HEK293 (cell line): ENCODE results near the gene RHBDF1.

Experiments
- CTCF ChIA-PET: fragments of 350-600 bp; formaldehyde crosslinking; extraction: SDS; loops from one replicate; lab custom pipeline; 2021; ENCODE audit warnings: antibody characterized with exemption; lab: Yijun Ruan, JAX
- POLR2A ChIA-PET: fragments of 300-600 bp; formaldehyde crosslinking; extraction: SDS; loops from one replicate; lab custom pipeline; 2020; ENCODE audit warnings: antibody characterized with exemption, inconsistent platforms; lab: Yijun Ruan, JAX
- H3K27ac ChIP-seq: fragments of 200-500 bp; sonication (Bioruptor generic); 2 replicates; pipeline ENCODE4 v1.5.1; 2014; ENCODE audit warnings: low read depth, low read length, control low read depth, inconsistent platforms; ENCODE audit errors: extremely low read depth
- H3K36me3 ChIP-seq, 2 experiments: fragments of 200-500 bp in 1 of 2; sonication (Bioruptor generic) in 1 of 2; 1 replicate in 1 of 2; 2 replicates in 1 of 2; pipeline ENCODE4 v1.5.1; 2014 to 2017; ENCODE audit warnings: inconsistent platforms in 2 of 2, low read length in 2 of 2; ENCODE audit not compliant: control insufficient read depth in 2 of 2, insufficient read depth in 1 of 2
- H3K4me1 ChIP-seq: fragments of 200-500 bp; sonication (Bioruptor generic); 2 replicates; pipeline ENCODE4 v1.5.1; 2014; ENCODE audit warnings: mild to moderate bottlenecking, low read length, inconsistent platforms; ENCODE audit not compliant: control insufficient read depth, insufficient read depth
- H3K4me3 ChIP-seq: 2 replicates; pipeline ENCODE4 v1.5.1; 2011; ENCODE audit warnings: low read depth, mild to moderate bottlenecking, control low read depth, low read length, moderate library complexity
- H3K9me3 ChIP-seq: fragments of 200-500 bp; sonication (Bioruptor generic); 2 replicates; pipeline ENCODE4 v1.5.1; 2014; ENCODE audit warnings: low read depth, low read length, inconsistent platforms; ENCODE audit not compliant: control insufficient read depth, insufficient read depth
- GFI1B ChIP-seq: fragments of 450-650 bp; formaldehyde crosslinking; IDR thresholded peaks from 2 replicates; pipeline ENCODE4 v1.5.1; 2016; ENCODE audit warnings: missing biosample characterization, missing genetic modification characterization
- OSR2 ChIP-seq: fragments of 450-650 bp; formaldehyde crosslinking; IDR thresholded peaks from 2 replicates; pipeline ENCODE4 v1.5.1; 2016; ENCODE audit warnings: missing biosample characterization, missing genetic modification characterization
- YY1 ChIP-seq: fragments of 450-650 bp; formaldehyde crosslinking; IDR thresholded peaks from 2 replicates; pipeline ENCODE4 v1.5.1; 2018; ENCODE audit warnings: missing biosample characterization, missing genetic modification characterization
- ZBTB8A ChIP-seq: fragments of 450-650 bp; formaldehyde crosslinking; IDR thresholded peaks from 2 replicates; pipeline ENCODE4 v1.5.1; 2016; ENCODE audit warnings: missing biosample characterization, missing genetic modification characterization
- ZNF311 ChIP-seq: fragments of 450-650 bp; formaldehyde crosslinking; IDR thresholded peaks from 2 replicates; pipeline ENCODE4 v1.5.1; 2017; ENCODE audit warnings: missing biosample characterization, missing genetic modification characterization, borderline replicate concordance
- ZNF350 ChIP-seq: fragments of 450-650 bp; formaldehyde crosslinking; IDR thresholded peaks from 2 replicates; pipeline ENCODE4 v1.5.0; 2017; ENCODE audit warnings: missing biosample characterization, mild to moderate bottlenecking, missing genetic modification characterization
- ZNF600 ChIP-seq: fragments of 450-650 bp; formaldehyde crosslinking; IDR thresholded peaks from 2 replicates; pipeline ENCODE4 v1.5.1; 2016; ENCODE audit warnings: missing biosample characterization, missing genetic modification characterization
- ZSCAN23 ChIP-seq: fragments of 450-650 bp; formaldehyde crosslinking; IDR thresholded peaks from 2 replicates; pipeline ENCODE4 v1.5.1; 2016; ENCODE audit warnings: missing biosample characterization, missing genetic modification characterization
- TF ChIP-seq, protein P1 (sequence below): fragments of 450-650 bp; formaldehyde crosslinking; optimal IDR thresholded peaks from 2 replicates; pipeline ENCODE3; 2016; ENCODE audit warnings: missing biosample characterization, mild to moderate bottlenecking, missing genetic modification characterization
- TF ChIP-seq, protein P2 (sequence below): fragments of 450-650 bp; formaldehyde crosslinking; IDR thresholded peaks from 2 replicates; pipeline ENCODE4 v1.5.1; 2016; ENCODE audit warnings: missing biosample characterization, missing genetic modification characterization
- TF ChIP-seq, protein P3 (sequence below): fragments of 450-650 bp; formaldehyde crosslinking; IDR thresholded peaks from 2 replicates; pipeline ENCODE4 v1.5.1; 2017; ENCODE audit warnings: missing biosample characterization, missing genetic modification characterization
- TF ChIP-seq, protein P4 (sequence below): fragments of 450-650 bp; formaldehyde crosslinking; IDR thresholded peaks from 2 replicates; pipeline ENCODE4 v1.5.1; 2016; ENCODE audit warnings: missing biosample characterization, missing genetic modification characterization
- TF ChIP-seq, protein P5 (sequence below): fragments of 450-650 bp; formaldehyde crosslinking; IDR thresholded peaks from 2 replicates; pipeline ENCODE4 v1.5.1; 2016; ENCODE audit warnings: missing biosample characterization, missing genetic modification characterization

Gene RHBDF1

DNA sequence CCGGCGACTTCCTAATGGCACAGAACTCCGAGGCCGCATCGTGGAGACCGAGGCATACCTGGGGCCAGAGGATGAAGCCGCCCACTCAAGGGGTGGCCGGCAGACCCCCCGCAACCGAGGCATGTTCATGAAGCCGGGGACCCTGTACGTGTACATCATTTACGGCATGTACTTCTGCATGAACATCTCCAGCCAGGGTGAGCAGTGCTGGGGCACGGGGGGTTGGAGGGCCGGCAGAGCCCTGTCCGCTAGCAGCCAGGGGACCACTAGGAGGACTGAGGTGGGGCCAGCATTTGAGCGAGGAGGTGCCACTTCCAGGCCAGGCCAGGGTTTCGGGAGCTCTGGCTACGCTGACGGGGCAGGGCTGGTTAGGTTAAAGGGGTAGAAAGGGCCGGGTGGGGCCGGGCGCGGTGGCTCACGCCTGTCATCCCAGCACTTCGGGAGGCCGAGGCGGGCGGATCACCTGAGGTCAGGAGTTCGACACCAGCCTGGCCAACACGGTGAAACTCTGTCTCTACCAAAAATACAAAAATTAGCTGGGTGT is 10.7 kb upstream of the RHBDF1 start (continued):
- TF ChIP-seq, protein P1, sequence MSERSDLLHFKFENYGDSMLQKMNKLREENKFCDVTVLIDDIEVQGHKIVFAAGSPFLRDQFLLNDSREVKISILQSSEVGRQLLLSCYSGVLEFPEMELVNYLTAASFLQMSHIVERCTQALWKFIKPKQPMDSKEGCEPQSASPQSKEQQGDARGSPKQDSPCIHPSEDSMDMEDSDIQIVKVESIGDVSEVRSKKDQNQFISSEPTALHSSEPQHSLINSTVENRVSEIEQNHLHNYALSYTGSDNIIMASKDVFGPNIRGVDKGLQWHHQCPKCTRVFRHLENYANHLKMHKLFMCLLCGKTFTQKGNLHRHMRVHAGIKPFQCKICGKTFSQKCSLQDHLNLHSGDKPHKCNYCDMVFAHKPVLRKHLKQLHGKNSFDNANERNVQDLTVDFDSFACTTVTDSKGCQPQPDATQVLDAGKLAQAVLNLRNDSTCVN (tag by site-specific recombination) = no peak
- TF ChIP-seq ZNF311 (no peak), ZBTB8A (no peak), GFI1B (tag by site-specific recombination) (no peak), ZSCAN23 (tag by site-specific recombination) (no peak)
- TF ChIP-seq, protein P2, sequence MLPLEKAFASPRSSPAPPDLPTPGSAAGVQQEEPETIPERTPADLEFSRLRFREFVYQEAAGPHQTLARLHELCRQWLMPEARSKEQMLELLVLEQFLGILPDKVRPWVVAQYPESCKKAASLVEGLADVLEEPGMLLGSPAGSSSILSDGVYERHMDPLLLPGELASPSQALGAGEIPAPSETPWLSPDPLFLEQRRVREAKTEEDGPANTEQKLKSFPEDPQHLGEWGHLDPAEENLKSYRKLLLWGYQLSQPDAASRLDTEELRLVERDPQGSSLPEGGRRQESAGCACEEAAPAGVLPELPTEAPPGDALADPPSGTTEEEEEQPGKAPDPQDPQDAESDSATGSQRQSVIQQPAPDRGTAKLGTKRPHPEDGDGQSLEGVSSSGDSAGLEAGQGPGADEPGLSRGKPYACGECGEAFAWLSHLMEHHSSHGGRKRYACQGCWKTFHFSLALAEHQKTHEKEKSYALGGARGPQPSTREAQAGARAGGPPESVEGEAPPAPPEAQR (tag by site-specific recombination) = no peak
- TF ChIP-seq, protein P3, sequence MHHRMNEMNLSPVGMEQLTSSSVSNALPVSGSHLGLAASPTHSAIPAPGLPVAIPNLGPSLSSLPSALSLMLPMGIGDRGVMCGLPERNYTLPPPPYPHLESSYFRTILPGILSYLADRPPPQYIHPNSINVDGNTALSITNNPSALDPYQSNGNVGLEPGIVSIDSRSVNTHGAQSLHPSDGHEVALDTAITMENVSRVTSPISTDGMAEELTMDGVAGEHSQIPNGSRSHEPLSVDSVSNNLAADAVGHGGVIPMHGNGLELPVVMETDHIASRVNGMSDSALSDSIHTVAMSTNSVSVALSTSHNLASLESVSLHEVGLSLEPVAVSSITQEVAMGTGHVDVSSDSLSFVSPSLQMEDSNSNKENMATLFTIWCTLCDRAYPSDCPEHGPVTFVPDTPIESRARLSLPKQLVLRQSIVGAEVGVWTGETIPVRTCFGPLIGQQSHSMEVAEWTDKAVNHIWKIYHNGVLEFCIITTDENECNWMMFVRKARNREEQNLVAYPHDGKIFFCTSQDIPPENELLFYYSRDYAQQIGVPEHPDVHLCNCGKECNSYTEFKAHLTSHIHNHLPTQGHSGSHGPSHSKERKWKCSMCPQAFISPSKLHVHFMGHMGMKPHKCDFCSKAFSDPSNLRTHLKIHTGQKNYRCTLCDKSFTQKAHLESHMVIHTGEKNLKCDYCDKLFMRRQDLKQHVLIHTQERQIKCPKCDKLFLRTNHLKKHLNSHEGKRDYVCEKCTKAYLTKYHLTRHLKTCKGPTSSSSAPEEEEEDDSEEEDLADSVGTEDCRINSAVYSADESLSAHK (tag by site-specific recombination) = no peak
- TF ChIP-seq, all 188 proteins: peak for 3

DNA sequence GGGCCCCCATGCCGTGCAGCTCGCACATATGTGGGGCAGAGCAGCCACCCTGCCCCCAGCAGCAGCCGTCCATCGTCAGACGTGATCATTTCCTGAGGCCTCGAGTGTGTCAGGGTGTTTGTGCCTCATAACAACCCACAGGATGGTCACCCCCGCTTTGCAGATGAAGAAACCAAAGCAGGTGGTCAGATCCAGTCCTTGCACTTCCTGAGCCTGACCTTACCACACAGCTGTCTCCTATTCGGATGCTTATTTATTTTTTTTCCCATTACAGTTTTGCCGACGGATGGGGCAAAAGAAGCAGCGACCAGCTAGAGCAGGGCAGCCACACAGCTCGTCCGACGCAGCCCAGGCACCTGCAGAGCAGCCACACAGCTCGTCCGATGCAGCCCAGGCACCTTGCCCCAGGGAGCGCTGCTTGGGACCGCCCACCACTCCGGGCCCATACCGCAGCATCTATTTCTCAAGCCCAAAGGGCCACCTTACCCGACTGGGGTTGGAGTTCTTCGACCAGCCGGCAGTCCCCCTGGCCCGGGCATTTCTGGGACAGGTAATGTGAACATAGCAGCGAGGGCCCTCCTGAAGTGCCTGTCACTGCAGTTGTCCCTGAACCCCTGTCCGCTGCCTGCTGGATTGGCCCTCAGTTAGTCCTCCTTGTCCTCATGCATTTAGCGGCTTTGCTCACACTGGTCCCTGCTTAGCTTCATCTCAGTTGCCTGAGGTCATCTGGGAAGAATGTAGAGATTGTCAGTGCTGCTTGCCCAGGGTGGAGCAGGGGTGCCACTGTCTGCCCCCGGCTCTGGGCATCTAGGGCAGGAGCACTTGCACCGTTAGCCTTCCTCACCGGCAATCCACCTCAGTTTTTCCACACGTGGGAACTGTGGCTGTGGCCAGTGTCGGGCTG is 7.0 kb upstream of the RHBDF1 start:
- ChIA-PET POLR2A (interaction anchor here (0.9 kb wide), 1 partner anchor 26 kb away, joined by 3 read pairs; the partner anchor contains the start of genes POLR3K and SNRNP25), CTCF (interaction anchor here (0.7 to 2.1 kb wide), 4 partner anchors 14 to 709 kb away, joined by 3 to 11 read pairs (median 5); partner anchors contain the start of genes CHTF18 and RPUSD1)
- peaks cover 0 to 32% of the 10 kb centered on the region in 2 experiments; a peak in 2 of 3 replicates for H3K36me3 ChIP-seq
- TF ChIP-seq, protein P4, sequence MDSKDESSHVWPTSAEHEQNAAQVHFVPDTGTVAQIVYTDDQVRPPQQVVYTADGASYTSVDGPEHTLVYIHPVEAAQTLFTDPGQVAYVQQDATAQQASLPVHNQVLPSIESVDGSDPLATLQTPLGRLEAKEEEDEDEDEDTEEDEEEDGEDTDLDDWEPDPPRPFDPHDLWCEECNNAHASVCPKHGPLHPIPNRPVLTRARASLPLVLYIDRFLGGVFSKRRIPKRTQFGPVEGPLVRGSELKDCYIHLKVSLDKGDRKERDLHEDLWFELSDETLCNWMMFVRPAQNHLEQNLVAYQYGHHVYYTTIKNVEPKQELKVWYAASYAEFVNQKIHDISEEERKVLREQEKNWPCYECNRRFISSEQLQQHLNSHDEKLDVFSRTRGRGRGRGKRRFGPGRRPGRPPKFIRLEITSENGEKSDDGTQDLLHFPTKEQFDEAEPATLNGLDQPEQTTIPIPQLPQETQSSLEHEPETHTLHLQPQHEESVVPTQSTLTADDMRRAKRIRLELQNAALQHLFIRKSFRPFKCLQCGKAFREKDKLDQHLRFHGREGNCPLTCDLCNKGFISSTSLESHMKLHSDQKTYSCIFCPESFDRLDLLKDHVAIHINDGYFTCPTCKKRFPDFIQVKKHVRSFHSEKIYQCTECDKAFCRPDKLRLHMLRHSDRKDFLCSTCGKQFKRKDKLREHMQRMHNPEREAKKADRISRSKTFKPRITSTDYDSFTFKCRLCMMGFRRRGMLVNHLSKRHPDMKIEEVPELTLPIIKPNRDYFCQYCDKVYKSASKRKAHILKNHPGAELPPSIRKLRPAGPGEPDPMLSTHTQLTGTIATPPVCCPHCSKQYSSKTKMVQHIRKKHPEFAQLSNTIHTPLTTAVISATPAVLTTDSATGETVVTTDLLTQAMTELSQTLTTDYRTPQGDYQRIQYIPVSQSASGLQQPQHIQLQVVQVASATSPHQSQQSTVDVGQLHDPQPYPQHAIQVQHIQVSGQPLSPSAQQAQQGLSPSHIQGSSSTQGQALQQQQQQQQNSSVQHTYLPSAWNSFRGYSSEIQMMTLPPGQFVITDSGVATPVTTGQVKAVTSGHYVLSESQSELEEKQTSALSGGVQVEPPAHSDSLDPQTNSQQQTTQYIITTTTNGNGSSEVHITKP (tag by site-specific recombination) = peak; percentile 75
- no peak for TF ChIP-seq ZNF600
- H3K4me1 ChIP-seq = peaks cover 15% of the 10 kb centered on the region
- no peak overlapping the region for H3K4me3 ChIP-seq
- H3K27ac ChIP-seq = no peak overlapping the region
- no peaks in the 10 kb centered on the region for H3K9me3 ChIP-seq

DNA sequence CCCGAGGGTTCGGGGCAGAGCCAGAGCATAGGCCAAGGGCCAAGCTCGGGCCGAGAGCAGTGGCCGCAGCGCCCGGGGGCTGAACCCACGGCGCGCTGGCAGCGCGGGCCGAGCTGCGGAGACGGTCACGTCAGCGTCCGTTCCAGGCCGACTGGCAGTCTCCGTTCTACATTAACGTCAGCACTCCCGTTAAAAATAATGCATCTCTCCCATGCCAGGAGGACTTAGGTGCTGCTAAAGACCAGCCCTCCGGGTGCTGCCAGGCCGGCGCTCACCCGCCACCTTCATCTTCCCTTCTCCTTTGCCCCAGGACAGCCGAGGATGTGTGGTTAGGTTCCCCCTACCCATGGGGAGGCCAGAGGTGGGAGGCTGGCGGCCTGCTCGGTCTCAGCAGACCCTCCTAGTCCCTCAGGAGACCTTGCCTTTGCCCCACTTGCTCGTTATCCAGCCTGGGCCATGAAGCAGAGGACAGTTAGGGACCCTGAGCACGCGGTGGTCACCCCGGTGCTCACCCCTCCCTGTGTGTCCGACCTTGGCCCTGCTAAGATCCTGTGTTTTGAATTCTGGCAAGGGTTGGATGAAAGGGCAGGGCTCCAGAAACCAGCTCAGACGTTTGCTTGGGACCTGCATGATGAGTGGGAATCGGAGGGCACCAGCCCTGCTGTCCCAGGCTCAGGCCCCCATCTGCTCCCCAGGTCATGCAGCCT is 6.2 kb upstream of the RHBDF1 start:
- POLR2A ChIA-PET = interaction anchor here (0.7 to 1.4 kb wide), 3 partner anchors 12 to 25 kb away, joined by 3 to 4 read pairs (median 3); partner anchors contain the start of genes POLR3K and SNRNP25
- CTCF ChIA-PET = interaction anchor here (0.7 to 2.1 kb wide), 4 partner anchors 13 to 710 kb away, joined by 3 to 11 read pairs (median 5); partner anchors contain the start of genes CHTF18 and RPUSD1
- peak overlapping the region; percentile 73; the same call in 1 of the 2 replicates for H3K27ac ChIP-seq
- TF ChIP-seq YY1 (tag by site-specific recombination) (no peak), ZNF350 (no peak), OSR2 (tag by site-specific recombination) (no peak)
- TF ChIP-seq, protein P5, sequence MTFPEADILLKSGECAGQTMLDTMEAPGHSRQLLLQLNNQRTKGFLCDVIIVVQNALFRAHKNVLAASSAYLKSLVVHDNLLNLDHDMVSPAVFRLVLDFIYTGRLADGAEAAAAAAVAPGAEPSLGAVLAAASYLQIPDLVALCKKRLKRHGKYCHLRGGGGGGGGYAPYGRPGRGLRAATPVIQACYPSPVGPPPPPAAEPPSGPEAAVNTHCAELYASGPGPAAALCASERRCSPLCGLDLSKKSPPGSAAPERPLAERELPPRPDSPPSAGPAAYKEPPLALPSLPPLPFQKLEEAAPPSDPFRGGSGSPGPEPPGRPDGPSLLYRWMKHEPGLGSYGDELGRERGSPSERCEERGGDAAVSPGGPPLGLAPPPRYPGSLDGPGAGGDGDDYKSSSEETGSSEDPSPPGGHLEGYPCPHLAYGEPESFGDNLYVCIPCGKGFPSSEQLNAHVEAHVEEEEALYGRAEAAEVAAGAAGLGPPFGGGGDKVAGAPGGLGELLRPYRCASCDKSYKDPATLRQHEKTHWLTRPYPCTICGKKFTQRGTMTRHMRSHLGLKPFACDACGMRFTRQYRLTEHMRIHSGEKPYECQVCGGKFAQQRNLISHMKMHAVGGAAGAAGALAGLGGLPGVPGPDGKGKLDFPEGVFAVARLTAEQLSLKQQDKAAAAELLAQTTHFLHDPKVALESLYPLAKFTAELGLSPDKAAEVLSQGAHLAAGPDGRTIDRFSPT = 0 out of 2 replicates have a peak, but pooled peaks have one; percentile 17
- TF ChIP-seq, protein P3 (tag by site-specific recombination) = no peak

More for the DNA sequence above, 6.2 kb upstream of the RHBDF1 start:
- peaks cover 0 to 24% of the 10 kb centered on the region in 2 experiments; a peak in 2 of 3 replicates for H3K36me3 ChIP-seq
- H3K4me1 ChIP-seq = peaks cover 15% of the 10 kb centered on the region
- no peaks in the 10 kb centered on the region for H3K9me3 ChIP-seq
- H3K4me3 ChIP-seq = peak overlapping the region; percentile 53
